ENCODE measurements around the gene RXFP4.

GRCh38 chr1:155957411-155957915, 16.0 kb downstream of the RXFP4 start:
- TF ChIP-seq CTCF (conservative IDR thresholded peaks at IDR 0.05; ENCODE audit: low read length): no peak
- no peak for TF ChIP-seq EZH2phosphoT487 (IDR thresholded peaks at IDR 0.05; ENCODE audit: borderline replicate concordance, low read depth, low read length)

Data from OCI-LY7 (cell line).